Cortex of kidney (tissue), 1 donor: ENCODE measurements around the gene C16orf74.

Source experiments
- DNase-seq: peaks from one replicate; lab custom pipeline; 2025; lab: John Stamatoyannopoulos, UW

The C16orf74 gene

DNA sequence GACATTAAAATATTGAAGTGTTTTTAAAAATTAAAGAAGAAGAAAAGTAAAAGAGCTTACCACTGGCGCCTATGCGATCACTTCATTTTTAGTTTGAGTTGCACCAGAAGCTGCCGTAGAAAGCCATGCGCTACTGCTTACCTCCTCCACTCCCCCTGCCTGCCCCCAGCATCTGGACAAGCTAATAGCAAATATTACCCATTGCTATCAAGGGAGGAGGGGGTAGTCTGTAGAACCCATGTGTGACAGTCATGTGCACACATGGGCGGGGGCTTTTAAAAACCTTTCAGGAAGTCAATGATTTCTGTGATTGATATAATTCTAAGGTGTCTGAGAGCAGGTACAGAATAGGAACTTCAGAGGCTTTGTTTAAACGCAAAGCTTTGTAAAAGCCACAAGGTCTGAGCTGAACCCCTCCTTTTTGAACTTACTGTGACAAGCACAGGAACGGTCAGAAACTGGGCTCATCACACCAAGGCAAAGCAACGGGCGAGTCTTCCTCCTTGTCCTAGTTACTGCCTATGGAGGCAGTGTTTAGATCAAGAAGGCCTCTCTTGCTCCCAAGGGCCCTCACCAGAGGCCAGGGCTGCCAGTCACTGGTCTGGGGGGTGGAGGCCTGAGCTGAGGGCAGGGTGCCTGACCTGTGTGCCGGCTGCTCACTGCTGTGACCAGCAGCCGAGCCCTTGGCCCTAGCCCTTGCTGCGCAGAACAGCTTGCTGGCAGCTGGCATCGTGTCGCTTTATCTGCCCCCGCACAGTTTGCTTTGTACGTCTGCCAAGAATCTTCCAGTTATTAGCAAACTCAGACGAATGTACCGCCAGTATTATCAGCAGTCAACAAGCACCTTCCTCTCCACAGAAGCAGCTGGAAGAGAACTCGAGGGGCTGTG is 77.1 kb downstream of the C16orf74 start:
- DNase-seq = no peak

DNA sequence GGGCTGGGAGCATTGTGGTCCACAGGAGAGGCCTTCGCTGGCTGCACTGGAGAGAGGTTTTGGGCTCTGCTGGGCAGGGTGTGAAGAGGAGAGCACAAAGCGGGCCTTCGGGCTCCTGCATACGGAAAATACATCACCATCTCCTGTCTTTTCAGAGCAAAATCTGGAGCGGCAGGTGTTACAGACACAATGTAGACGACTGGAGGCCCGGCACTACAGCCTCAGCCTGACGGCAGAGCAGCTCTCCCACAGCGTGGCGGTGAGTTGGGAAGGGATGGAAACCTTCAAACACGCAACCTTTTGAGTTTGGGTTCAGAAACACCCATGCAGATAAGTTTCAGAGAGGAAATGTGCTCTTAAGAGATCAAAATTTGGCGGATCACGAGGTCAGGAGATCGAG is 80.1 kb downstream of the C16orf74 start:
- no peak for DNase-seq

DNA sequence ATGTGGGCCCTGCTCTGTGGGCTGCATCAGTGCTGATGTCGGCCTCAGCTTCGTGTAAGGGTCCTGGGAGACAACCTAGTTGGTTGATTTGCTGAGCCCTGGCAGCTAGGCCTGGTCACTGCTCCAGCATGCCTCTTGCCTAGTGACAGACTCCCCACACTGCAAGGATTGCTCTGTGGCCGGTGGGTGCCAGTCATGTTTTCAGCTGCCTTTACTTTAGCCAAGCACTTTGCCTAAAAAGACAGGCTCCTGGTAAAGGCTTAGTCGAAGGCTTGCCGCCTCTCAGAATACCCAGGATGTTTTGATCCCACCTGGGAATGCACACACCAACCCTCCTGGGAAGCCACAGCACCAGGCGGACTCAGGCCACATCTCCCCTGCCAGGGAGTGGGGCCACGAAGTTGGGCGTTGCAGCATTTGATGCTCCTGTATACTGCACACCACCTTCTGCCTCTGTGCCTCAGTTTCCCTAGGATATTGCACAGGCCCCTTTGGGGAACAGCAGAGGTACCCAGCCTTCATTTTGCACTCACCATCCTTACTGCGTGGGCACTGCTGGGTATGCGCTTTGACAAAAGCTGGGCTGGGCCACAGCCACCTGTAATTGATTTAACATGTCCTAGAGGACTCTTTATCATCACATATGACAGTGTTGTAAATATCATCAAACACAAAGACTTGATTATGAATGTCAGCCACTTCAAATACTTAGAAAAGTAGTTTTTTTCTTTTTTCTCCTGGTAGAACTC is 82.0 kb downstream of the C16orf74 start:
- no peak for DNase-seq

DNA sequence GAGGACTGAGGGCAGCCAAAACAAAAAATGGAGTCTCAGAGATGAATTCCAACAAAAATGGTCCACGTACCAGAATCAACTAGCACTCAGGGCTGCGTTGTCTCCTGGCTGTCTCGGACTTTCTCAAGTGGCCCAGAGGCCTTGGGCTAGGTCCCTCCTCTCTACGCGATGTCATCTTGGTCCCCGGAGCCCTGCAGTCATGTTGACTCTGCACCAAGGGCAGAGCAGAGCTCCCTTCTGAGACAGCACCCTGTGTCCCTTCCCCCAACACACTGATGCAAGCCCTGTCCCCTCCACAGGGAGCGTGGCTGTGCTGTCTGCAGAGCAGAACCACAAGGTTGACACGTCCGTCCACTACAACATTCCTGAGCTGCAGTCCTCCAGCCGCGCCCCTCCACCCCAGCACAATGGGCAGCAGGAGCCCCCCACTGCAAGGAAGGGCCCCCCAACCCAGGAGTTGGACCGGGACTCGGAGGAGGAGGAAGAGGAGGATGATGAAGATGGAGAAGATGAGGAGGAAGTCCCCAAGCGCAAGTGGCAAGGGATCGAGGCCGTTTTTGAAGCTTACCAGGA is 83.0 kb downstream of the C16orf74 start:
- DNase-seq = no peak

DNA sequence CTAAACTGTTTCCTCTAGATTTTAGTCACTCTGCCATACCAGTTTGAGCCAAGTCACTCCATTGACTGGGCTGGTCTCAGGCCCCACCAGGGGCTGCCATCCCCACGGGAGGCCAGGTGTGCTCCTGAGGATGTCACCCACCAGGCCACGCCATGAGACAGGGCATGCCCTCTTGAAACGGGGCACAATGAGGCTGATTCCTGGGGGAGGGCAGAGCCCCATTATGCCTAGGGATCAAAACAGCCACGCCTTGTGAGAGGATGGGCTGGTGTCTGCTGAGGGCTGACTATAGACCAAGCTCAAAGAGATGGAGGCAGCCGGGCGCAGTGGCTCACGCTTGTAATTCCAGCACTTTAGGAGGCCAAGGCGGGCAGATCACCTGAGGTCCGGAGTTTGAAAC is 83.6 kb downstream of the C16orf74 start:
- no peak for DNase-seq

DNA sequence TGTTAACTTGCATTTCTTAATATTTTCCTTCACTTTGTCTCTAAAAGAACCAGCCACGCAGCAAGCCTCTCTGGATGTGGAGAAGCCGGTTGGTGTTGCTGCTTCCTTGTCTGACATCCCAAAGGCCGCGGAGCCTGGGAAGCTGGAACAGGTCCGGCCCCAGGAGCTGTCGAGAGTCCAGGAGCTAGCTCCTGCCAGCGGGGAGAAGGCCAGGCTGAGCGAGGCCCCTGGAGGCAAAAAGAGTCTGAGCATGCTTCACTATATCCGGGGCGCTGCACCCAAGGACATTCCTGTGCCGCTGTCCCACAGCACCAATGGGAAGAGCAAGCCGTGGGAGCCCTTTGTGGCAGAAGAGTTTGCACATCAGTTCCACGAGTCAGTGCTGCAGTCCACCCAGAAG is 85.0 kb downstream of the C16orf74 start:
- no peak for DNase-seq

DNA sequence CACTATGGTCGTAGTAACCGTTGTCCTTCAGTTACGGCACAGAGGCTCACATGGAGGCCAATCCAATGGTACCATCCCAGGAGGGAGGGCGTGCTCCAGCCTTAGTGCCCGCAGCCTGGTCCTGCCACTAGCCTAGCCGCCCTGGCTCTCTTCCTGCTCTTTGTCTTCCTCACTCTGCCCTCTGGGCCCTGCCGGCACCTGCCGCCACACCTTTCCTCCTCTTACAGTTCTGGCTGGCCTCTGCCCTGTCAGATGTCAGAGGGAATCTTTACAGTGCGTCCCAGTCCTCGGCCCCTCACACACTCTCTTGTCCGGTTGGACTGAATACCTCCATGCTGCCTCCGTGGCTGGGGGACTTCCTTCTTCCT is 85.5 kb downstream of the C16orf74 start:
- no peak for DNase-seq

DNA sequence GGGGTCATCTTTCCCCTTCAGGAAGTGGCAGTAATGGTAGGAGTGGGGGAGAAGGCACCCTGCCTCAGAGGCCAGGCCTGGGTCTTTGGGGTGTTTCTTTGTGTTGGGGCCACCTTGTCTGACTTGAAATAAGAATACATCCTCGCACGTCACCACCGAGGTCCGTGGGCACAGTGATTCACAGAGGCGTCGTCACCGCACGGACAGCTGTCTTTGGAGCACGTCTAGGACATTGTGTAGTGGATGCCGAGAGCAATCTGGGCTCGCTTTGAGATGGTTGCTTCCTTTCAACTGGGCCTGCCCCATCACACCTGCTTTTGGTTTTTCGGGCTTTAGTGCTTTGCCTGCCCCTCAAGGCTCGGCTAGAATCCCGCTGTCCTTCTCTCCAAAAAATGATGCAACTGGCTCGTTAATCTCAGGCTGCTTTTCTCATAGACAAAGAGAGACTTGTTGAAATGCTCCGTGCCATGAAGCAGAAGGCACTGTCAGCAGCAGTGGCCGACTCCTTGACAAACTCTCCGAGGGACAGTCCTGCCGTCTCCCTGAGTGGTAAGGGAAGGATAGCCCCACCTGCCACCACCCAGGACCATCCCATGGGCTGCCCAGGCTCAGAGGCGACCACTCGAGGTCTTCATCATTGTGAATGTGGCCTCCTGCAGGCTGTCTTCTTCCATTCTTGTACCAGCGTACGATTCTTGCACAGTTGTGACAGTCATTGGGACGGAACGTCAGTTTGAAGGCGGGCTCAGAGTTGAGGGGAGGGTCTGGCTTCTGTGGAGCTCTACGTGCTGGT is 86.1 kb downstream of the C16orf74 start:
- no peak for DNase-seq

DNA sequence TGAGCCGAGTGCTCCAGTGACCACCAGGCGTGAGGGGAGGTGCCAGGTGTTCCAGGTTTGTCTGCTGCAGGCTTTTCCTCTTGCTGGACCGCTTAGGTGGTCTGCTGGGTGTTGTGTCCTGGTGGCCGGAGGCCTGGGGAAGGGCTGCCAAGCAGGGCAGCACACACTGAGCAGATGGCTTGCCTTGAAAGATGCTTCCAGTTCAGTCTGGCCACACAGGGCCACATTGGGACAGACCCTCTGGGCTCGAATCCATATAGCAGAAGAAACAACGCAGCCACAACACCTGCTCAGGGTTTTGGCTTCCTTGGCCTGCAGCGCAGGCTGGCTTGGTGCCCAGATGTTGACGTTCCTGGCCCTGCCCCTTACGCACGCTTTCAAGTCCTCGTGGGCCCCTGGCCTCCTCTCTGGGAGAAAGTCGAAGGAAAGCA is 87.0 kb downstream of the C16orf74 start:
- no peak for DNase-seq

DNA sequence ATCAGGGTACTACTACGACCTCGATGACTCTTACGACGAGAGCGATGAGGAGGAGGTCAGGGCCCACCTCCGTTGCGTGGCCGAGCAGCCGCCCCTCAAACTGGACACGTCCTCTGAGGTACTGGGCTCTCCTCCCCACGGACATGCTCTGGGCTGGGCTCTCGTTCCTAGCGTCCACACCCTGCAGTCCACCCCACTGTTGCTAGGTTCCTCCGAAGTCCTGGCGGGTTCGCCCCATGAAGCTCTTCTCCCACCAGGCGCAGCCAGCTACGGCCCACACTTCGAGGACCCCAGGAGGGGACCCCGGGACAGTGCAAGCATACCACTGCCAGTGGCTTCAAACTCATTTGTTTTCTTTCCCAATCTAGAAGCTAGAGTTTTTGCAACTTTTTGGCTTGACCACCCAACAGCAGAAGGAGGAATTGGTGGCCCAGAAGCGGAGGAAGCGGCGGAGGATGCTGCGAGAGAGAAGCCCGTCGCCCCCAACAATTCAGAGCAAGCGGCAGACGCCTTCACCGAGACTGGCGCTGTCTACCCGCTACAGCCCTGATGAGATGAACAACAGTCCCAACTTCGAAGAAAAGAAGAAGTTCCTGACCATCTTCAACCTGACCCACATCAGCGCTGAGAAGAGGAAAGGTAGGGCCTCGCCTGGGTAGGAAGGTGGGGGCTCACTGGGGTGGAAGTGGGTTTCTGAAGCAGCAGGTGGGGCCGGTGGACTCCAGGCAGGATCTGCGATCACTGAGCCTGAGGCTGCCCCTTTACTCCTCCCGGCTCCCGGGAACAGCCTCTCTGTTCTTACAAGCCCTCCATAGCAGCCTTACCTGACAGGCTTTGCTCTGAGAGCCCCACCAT is 87.7 kb downstream of the C16orf74 start:
- no peak for DNase-seq

DNA sequence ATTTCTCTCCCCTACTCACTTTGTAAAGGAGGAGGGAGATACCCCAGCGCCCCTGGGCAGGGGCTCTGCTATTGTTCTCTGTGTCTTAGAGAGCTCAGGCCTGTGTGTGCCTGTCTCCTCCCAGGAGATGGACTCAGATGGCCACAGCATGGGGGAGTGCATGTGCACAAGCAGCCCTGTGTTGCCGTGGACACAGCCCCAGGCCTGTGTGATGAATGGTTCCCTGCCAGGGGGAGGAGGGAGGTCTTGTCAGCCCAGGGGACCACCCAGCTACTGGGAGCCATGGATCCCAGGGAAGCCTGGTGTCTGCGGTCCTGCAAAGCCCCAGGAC is 88.4 kb downstream of the C16orf74 start:
- no peak for DNase-seq

DNA sequence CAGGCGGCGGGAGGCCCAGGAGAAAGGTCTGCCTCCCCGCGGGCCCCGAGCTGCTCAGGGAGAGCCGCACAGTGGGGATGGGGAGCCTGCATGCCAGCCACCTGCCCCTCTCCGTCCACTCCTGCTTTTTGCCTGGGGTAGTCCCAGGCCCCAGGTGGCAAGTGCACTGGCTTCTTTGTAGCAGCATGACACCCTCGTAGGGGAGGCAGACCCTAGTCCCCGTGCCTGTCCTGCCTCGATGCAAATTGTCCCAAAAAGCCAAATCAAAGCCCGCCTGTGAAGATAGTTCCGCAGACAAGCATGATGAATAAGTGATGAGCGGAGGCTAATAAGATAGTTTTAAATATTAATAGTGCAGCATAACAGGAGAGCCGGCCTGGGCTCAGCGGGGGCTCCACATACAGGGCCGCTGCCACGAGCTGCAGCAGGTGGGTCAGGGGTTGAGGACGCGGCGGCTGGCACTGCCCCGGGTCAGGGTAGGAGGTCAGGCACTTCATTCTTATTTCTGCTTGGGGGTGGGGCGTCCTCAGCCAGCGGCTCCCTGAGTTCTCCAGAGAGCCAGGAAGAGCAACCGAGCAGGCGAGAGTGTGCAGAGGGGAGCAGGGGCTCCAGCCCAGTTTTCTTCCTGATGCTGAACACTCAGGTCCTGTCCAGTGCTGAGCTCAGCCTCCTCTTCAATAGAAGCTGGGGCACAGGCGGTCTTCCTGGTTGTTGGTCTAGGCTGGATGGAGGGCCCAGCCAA is 89.0 kb downstream of the C16orf74 start:
- DNase-seq = no peak

DNA sequence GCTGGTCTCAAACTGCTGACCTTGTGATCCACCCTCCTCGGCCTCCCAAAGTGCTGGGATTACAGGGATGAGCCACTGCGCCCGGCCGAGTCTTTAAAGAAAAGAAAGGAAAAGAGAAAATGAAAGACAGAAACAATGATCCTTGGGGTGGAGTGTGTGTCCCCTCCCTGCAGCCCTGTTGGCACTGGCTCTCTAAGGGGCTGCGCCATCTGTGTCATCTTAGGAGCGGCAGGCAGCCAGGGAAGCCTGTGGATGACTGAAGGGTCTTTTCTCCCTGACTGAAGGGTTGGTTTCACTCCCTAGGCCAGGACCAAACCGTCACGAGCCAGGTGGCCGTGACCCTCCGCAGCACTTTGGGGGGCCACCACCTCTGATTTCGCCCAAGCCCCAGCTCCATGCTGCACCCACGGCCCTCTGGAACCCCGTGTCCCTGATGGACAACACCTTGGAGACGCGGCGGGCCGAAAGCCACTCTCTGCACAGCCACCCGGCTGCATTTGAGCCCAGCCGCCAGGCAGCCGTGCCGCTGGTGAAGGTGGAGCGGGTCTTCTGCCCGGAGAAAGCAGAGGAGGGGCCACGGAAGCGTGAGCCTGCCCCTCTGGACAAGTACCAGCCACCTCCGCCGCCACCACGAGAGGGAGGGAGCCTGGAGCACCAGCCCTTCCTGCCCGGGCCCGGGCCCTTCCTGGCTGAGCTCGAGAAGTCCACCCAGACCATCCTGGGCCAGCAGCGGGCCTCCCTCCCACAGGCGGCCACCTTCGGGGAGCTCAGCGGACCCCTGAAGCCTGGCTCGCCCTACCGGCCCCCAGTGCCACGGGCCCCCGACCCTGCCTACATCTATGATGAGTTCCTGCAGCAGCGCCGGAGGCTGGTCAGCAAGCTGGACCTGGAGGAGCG is 89.8 kb downstream of the C16orf74 start:
- DNase-seq = no peak

DNA sequence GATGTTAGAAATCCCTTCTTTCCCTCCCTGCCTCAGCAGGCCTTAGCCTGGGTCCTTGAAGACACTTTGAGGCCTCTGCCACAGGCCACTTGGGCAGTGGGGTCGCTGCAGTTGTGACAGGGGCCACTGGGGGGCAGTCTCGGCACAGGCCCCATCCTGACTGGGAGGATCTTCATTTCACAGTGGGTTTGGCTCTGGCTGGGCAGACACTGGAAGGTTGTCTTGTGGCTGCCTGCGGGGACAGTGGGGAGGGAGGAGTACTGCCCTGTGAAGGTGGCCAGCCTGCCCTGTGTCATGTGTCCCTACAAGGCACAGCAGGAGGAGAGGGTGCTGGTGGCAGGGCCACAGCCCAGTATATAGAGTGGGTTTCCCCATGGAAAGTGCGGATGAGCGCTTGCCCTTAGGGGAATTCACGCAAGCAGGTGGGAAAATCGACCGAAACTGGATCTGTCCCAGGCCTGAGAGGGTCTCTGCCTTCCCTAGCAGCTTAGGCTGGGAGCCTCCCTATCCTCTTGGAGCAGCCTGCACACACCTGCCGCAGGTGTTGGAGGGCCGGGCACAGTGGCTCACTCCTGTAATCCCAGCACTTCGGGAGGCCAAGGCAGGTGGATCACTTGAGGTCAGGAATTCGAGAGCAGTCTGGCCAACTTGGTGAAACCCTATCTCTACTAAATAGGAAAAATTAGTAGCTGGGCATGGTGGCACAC is 90.9 kb downstream of the C16orf74 start:
- no peak for DNase-seq

DNA sequence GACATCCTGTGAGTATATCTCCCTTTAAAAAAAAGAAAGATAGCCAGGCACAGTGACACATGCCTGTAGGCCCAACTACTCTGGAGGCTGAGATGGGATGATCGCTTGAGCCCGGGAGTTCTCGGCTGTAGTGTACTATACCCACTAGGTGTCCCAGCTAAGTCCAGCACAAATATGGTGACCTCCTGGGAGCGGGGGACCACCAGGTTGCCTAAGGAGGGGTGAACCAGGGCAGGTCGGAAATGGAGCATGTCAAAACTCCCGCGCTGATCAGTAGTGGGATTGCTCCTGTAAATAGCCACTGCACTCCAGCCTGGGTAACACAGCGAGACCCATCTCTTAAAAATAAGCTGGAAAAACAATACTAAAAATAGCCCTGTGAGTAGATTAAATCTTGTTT is 91.6 kb downstream of the C16orf74 start:
- DNase-seq = no peak

DNA sequence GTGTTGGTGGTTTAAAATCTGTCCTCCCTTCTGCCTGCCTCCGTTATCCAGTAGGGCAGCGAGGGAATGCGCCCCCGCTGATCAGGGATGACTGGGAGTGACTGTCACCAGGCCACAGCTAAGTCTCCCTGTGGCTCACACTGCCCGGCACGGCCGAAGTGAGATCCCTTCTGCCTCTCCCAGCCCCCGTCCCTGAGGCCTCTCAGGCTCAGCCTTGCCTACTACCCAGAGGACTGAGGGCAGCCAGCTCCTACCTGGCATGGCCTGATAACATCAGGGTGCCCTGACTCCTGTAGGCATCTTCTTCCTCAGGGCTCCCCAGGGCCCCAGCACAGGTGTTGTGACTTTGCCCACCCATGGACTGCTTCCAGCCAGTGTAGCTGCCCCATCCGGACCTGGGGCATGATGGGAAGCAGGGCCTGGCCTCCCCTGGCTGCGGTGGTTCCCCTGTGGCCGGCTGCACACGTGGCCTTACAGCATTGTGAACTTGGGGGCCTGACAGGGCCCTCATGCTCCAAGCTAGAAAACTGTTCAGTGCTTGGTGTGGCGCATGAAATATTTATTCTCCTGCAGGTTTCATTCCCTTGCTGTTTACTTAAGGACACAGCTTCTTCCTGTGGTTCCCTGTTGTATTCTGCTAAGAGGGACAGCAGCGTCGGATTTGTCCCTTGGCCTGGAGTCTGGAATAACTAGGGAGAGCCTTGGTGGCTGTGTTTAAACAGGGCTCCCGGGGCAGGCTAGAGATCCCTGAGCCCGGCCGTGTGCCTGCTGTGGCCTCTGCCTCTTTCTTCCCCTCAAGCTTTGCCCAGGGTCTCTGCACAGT is 92.2 kb downstream of the C16orf74 start:
- no peak for DNase-seq

DNA sequence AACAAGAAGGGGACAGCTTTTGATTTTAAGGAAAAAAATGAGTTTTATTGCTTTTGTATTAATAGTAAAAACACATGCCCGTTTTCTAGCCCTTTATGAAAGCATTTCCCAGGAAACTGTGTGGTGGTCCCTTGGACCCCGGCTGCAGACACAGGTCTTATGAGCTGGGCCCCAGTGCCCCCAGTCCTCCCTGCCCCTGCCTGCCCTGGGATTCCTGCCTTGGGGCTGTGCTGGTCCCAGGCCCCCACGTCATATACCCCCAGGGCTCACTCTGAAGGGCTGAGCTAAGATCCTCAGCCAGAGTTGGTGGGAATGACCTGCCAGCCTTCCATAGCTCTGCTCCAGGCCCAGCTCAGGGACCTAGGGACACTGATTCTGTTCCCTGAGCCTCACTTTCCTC is 92.9 kb downstream of the C16orf74 start:
- no peak for DNase-seq
